K562 (cell line): ENCODE data around the gene LRRIQ4. TPM values are rescaled to one million over a fixed set of nuclear protein-coding genes. Genes with fewer than 3 reads are reported as not detected.

Source experiments
- ATAC-seq: fragments of 200-7000 bp; cut with Tn5 transposase; 3 replicates; pipeline ENCODE4 v1.9.1; 2020; ENCODE audit warnings: moderate library complexity
- BruUV-seq: library from RNA; stranded (reverse); fragments of 400-500 nt; replicated peaks from 2 replicates; lab custom pipeline; 2021; lab: Mats Ljungman, UMichigan
- CTCF ChIA-PET: fragments of 300-600 bp; formaldehyde crosslinking; extraction: SDS; loops from one replicate; lab custom pipeline; 2021; ENCODE audit warnings: low intra/inter-chr PET ratio; lab: Yijun Ruan, JAX
- POLR2A ChIA-PET: fragments of 300-600, 350-650 bp; sonication (Branson Sonifier 250); formaldehyde crosslinking; extraction: SDS; loops from one replicate; lab custom pipeline; 2021; ENCODE audit warnings: antibody characterized with exemption, inconsistent platforms; lab: Yijun Ruan, JAX
- DNase-seq, 4 experiments: peaks; one replicate each; pipeline versions ENCODE4 v3.0.0 to v3.0.0-alpha.2; 2011 to 2018; ENCODE audit warnings: low spot score in 3 of 4, mixed read lengths in 3 of 4; ENCODE audit errors: extremely low read depth in 1 of 4
- FAIRE-seq: peaks from 2 replicates; lab custom pipeline; 2011; peaks lifted over from hg19 to GRCh38; lab: Jason Lieb, UNC
- H2AFZ ChIP-seq: 2 replicates; pipeline ENCODE4 v1.6.0; 2011; ENCODE audit warnings: low read depth, low read length, control low read depth, inconsistent platforms
- H3K27ac ChIP-seq: fragments of 200-600 bp; 3 replicates; pipeline ENCODE4 v1.8.0; 2011; ENCODE audit warnings: low read depth, mild to moderate bottlenecking, control low read depth, inconsistent platforms, low read length, moderate library complexity, mixed read lengths; ENCODE audit errors: extremely low read depth
- H3K27me3 ChIP-seq, 2 experiments: fragments of 300-600 bp in 1 of 2; 2 replicates in 1 of 2; 3 replicates in 1 of 2; pipeline versions ENCODE4 v1.6.0 to v1.8.0; 2011; ENCODE audit warnings: inconsistent platforms in 2 of 2, low read length in 2 of 2, mild to moderate bottlenecking in 1 of 2, mixed read lengths in 1 of 2, moderate library complexity in 1 of 2; ENCODE audit not compliant: control insufficient read depth in 2 of 2, insufficient read depth in 2 of 2
- H3K36me3 ChIP-seq: fragments of 300-600 bp; 3 replicates; pipeline ENCODE4 v1.8.0; 2011; ENCODE audit warnings: mild to moderate bottlenecking, low read length, inconsistent platforms; ENCODE audit not compliant: control insufficient read depth, insufficient read depth
- H3K4me1 ChIP-seq, 2 experiments: fragments of 200-600 bp in 1 of 2; replicated peaks in 1 of 2; 2 replicates in 1 of 2; 3 replicates in 1 of 2; pipeline versions ENCODE4 v1.5.1 to v1.8.0; 2011; ENCODE audit warnings: inconsistent platforms in 2 of 2, low read length in 2 of 2, mild to moderate bottlenecking in 1 of 2, mixed read lengths in 1 of 2, moderate library complexity in 1 of 2; ENCODE audit not compliant: control insufficient read depth in 2 of 2, insufficient read depth in 2 of 2
- H3K4me2 ChIP-seq: 2 replicates; pipeline ENCODE4 v1.6.1; 2011; ENCODE audit warnings: low read length, control low read depth, inconsistent platforms, mixed read lengths; ENCODE audit not compliant: insufficient read depth
- H3K4me3 ChIP-seq: fragments of 200-600 bp; sonication (generic), shearing (Covaris generic); 2 replicates; pipeline ENCODE4 v1.5.1; 2016; ENCODE audit warnings: control low read depth, inconsistent platforms
- H3K79me2 ChIP-seq: fragments of 200-600 bp; 3 replicates; pipeline ENCODE4 v1.8.0; 2011; ENCODE audit warnings: low read length, inconsistent platforms; ENCODE audit not compliant: control insufficient read depth, insufficient read depth
- H3K9ac ChIP-seq, 2 experiments: 2 replicates each; pipeline versions ENCODE4 v1.6.0 to v1.6.1; 2011; ENCODE audit warnings: low read depth in 2 of 2, low read length in 2 of 2, control low read depth in 1 of 2, inconsistent platforms in 1 of 2, mild to moderate bottlenecking in 1 of 2, mixed read lengths in 1 of 2; ENCODE audit not compliant: insufficient read depth in 1 of 2
- H3K9me1 ChIP-seq: one replicate; pipeline ENCODE4 v1.6.0; 2011; ENCODE audit warnings: inconsistent platforms, mild to moderate bottlenecking, low read length, moderate library complexity; ENCODE audit not compliant: control insufficient read depth, insufficient read depth
- H3K9me3 ChIP-seq: replicated peaks from 2 replicates; pipeline ENCODE4 v1.5.1; 2011; ENCODE audit warnings: low read depth, low read length, inconsistent platforms; ENCODE audit not compliant: control insufficient read depth, insufficient read depth
- H4K20me1 ChIP-seq: replicated peaks from 2 replicates; pipeline ENCODE4 v1.6.1; 2011; ENCODE audit warnings: low read length, inconsistent platforms, mixed read lengths; ENCODE audit not compliant: control insufficient read depth, insufficient read depth
- C11orf30 ChIP-seq: fragments of 450-650 bp; IDR thresholded peaks from 2 replicates; pipeline ENCODE4 v1.6.1; 2016; ENCODE audit warnings: low read depth, mild to moderate bottlenecking
- EGR1 ChIP-seq: fragments of 450-650 bp; conservative IDR thresholded peaks from 2 replicates; pipeline ENCODE4 v1.6.1; 2017; ENCODE audit warnings: mild to moderate bottlenecking
- IRF9 ChIP-seq: fragments of 450-650 bp; IDR thresholded peaks from 2 replicates; pipeline ENCODE4 v1.6.1; 2016; ENCODE audit warnings: missing biosample characterization, missing genetic modification characterization
- MAFF ChIP-seq: IDR thresholded peaks from 2 replicates; pipeline ENCODE4 v1.6.1; 2012; ENCODE audit warnings: low read length, improper control_type of control experiment
- MAFG ChIP-seq: fragments of 450-650 bp; conservative IDR thresholded peaks from 2 replicates; pipeline ENCODE4 v1.6.1; 2016; ENCODE audit warnings: missing genetic modification characterization, missing compliant biosample characterization
- MLLT1 ChIP-seq, 2 experiments: fragments of 450-650 bp; IDR thresholded peaks; 2 replicates each; pipeline ENCODE4 v1.6.1; 2016
- RBM14 ChIP-seq: fragments of 200-400 bp; formaldehyde crosslinking; IDR thresholded peaks from 2 replicates; pipeline ENCODE4 v1.6.1; 2018; ENCODE audit warnings: low read depth, mild to moderate bottlenecking, low read length, moderate library complexity, borderline replicate concordance; ENCODE audit not compliant: insufficient read depth
- SRSF1 ChIP-seq: fragments of 200-400 bp; formaldehyde crosslinking; IDR thresholded peaks from 2 replicates; pipeline ENCODE4 v1.6.1; 2017; ENCODE audit warnings: mild to moderate bottlenecking, low read depth, low read length, moderate library complexity
- ZBTB17 ChIP-seq: fragments of 450-650 bp; formaldehyde crosslinking; IDR thresholded peaks from 2 replicates; pipeline ENCODE4 v1.4.0; 2020; ENCODE audit warnings: mild to moderate bottlenecking
- ZNF24 ChIP-seq: fragments of 450-650 bp; IDR thresholded peaks from 2 replicates; pipeline ENCODE4 v1.6.1; 2016
- ZNF316 ChIP-seq: fragments of 450-650 bp; IDR thresholded peaks from 2 replicates; pipeline ENCODE4 v1.6.1; 2016
- ZNF398 ChIP-seq: fragments of 250-450 bp; sonication (Bioruptor Pico); IDR thresholded peaks from 2 replicates; pipeline ENCODE4 v1.8.0; 2021; ENCODE audit warnings: moderate library complexity, mild to moderate bottlenecking, inconsistent platforms
- WGBS: fragments of 100-300 bp; shearing (Covaris generic); methylation state at CpG from one replicate; pipeline ENCODE4 v1.1.6; 2016; ENCODE audit warnings: low coverage, mixed read lengths; ENCODE audit not compliant: insufficient coverage; ENCODE audit errors: missing lambda C conversion rate; 5-methylcytosine and 5-hydroxymethylcytosine counted together
- in situ Hi-C: fragments of 300-500 bp; cut with MboI; formaldehyde crosslinking; loops from 4 replicates; pipeline ENCODE4 v1.15.0; 2018; ENCODE audit warnings: inconsistent platforms, mixed read lengths
- intact Hi-C: fragments of 100-400 bp; cut with micrococcal nuclease; formaldehyde crosslinking; loops from 2 replicates; pipeline ENCODE4 v1.14.2; 2022
- polyA plus RNA-seq, 8 experiments: library from polyadenylated mRNA; depleted of rRNA in 4 of 8; stranded (reverse) in 5 of 8; unstranded in 3 of 8; fragments of >200 nt; fragmentation: Nextera tagmentation in 2 of 8; fragmentation: Illumina TruSeq in 1 of 8; extraction: Ambion mirVana in 2 of 8; extraction: Trizol in 1 of 8; gene quantifications; 2 replicates each; pipeline versions ENCODE4 v1.2.1 to v1.2.3, GENCODE V29; 2011 to 2014; ENCODE audit warnings: inconsistent platforms in 1 of 8, missing spikeins in 1 of 8
- total RNA-seq, 7 experiments: library from RNA; depleted of rRNA in 6 of 7; stranded (reverse); fragments of >200 nt in 6 of 7; fragmentation: Illumina TruSeq in 2 of 7; extraction: Trizol in 2 of 7; gene quantifications; 2 replicates each; pipeline versions ENCODE4 v1.2.1 to v1.2.3, GENCODE V29; 2011 to 2021; ENCODE audit warnings: low replicate concordance in 1 of 7

The LRRIQ4 gene
- total and polyA plus RNA-seq, 9 of the 15 experiments (the other 6 are each of a cell fraction or from before 2014, with no cell fraction given), result not detected

GRCh38 chr3:169855514-169855913, 42.8 kb downstream of the LRRIQ4 start:
- H3K27ac ChIP-seq, result no peak overlapping the region
- intact Hi-C loops, result no loop called here
- H2AFZ ChIP-seq, result no peak overlapping the region
- H3K4me2 ChIP-seq, result no peak overlapping the region
- ATAC-seq (no peak), DNase-seq (no peak), FAIRE-seq (no peak)
- no TSS peak for BruUV-seq
- 11% methylated on average over 3 of the region's 3 CpGs for WGBS
- no peaks in the 10 kb centered on the region for H3K4me1 ChIP-seq
- in situ Hi-C loops, result no loop called here
- H3K79me2 ChIP-seq, result no peaks in the 10 kb centered on the region
- H3K9me3 ChIP-seq, result no peaks in the 10 kb centered on the region
- no peaks in the 10 kb centered on the region for H3K9me1 ChIP-seq
- peaks cover 13 to 26% of the 10 kb centered on the region in 2 experiments; a peak in 4 of 5 replicates for H3K27me3 ChIP-seq
- TF ChIP-seq MAFG (tag) (peak; percentile 33), C11orf30 (peak; percentile 29; the same call in 1 of the 2 replicates), RBM14 (no peak), MAFF (peak; percentile 32), IRF9 (tag) (no peak), ZNF316 (peak; percentile 74)
- H3K4me3 ChIP-seq, result no peak overlapping the region
- H4K20me1 ChIP-seq, result no peaks in the 10 kb centered on the region
- POLR2A ChIA-PET, result no interaction called here
- H3K36me3 ChIP-seq, result no peaks in the 10 kb centered on the region
- no peak overlapping the region for H3K9ac ChIP-seq
- CTCF ChIA-PET, result no interaction called here

- no peaks in the 10 kb centered on the region for H4K20me1 ChIP-seq
- DNase-seq (no peak), ATAC-seq (no peak), FAIRE-seq (no peak)
- H3K4me2 ChIP-seq, result no peak overlapping the region
- in situ Hi-C loops, result no loop called here
- WGBS, result 35% methylated on average over 2 of the region's 2 CpGs
- H3K79me2 ChIP-seq, result no peaks in the 10 kb centered on the region
- ChIA-PET POLR2A (no interaction called here), CTCF (no interaction called here)
- H3K9me1 ChIP-seq, result no peaks in the 10 kb centered on the region
- H3K4me1 ChIP-seq, result no peaks in the 10 kb centered on the region; a peak in 1 of 5 replicates
- H3K27ac ChIP-seq, result no peak overlapping the region
- H3K27me3 ChIP-seq, result peaks cover 11 to 14% of the 10 kb centered on the region in 2 experiments; a peak in 4 of 5 replicates
- BruUV-seq, result no TSS peak
- intact Hi-C loops, result no loop called here
- no peaks in the 10 kb centered on the region for H3K9me3 ChIP-seq
- no peak overlapping the region for H3K4me3 ChIP-seq
- H2AFZ ChIP-seq, result no peak overlapping the region
- no peak overlapping the region for H3K9ac ChIP-seq
- no peaks in the 10 kb centered on the region for H3K36me3 ChIP-seq
- peak in 1 of 2 experiments; percentile 33; a peak in 1 of 4 replicates for TF ChIP-seq MLLT1 (IDR thresholded peaks at IDR 0.05)
- TF ChIP-seq EGR1, result no peak
- no peak for TF ChIP-seq ZNF24
- peak; percentile 91 for TF ChIP-seq ZBTB17 (CRISPR knock-in tag)
- no peak for TF ChIP-seq SRSF1
- no peak for TF ChIP-seq ZNF398 (CRISPR knock-in tag)
- TF ChIP-seq RBM14, result no peak
These were observed 45.1 kb downstream of the LRRIQ4 start for GRCh38 chr3:169857811-169858210.
